ENCODE measurements around the gene RYK.

RYK gene

GRCh38 chr3:134252766-134253165 lies 2.1 kb upstream of the RYK start:
- Histone ChIP-seq H3K36me3 (ENCODE audit: insufficient read depth, low read length) (no peaks in the 10 kb centered on the region), H3K79me2 (ENCODE audit: insufficient read depth, low read length) (peaks cover 30% of the 10 kb centered on the region), H3K4me3 (ENCODE audit: low read depth in 1 of 2, low read length in 2 of 2) (no peak overlapping the region), H3K27ac (ENCODE audit: low read length) (no peak overlapping the region), H4K20me1 (ENCODE audit: insufficient read depth, low read length) (peaks cover 12% of the 10 kb centered on the region; the same call in 1 of the 2 replicates), H3K27me3 (ENCODE audit: insufficient read depth, low read length, poor library complexity) (no peaks in the 10 kb centered on the region), H3K4me2 (ENCODE audit: insufficient read depth, low read length) (no peak overlapping the region), H2AFZ (ENCODE audit: low read depth, low read length) (no peak overlapping the region), H3K4me1 (ENCODE audit: insufficient read depth, low read length) (peaks cover 45% of the 10 kb centered on the region), H3K9ac (ENCODE audit: low read depth, low read length) (no peak overlapping the region), H3K9me3 (ENCODE audit: insufficient read depth, low read length, severe bottlenecking) (no peaks in the 10 kb centered on the region)
- DNase-seq (no peak), ATAC-seq (ENCODE audit: insufficient read depth, low read depth) (no peak)
- no peak for TF ChIP-seq EZH2 (IDR thresholded peaks at IDR 0.05; ENCODE audit: borderline replicate concordance, low read depth, low read length, severe bottlenecking)
- TF ChIP-seq, protein P1, sequence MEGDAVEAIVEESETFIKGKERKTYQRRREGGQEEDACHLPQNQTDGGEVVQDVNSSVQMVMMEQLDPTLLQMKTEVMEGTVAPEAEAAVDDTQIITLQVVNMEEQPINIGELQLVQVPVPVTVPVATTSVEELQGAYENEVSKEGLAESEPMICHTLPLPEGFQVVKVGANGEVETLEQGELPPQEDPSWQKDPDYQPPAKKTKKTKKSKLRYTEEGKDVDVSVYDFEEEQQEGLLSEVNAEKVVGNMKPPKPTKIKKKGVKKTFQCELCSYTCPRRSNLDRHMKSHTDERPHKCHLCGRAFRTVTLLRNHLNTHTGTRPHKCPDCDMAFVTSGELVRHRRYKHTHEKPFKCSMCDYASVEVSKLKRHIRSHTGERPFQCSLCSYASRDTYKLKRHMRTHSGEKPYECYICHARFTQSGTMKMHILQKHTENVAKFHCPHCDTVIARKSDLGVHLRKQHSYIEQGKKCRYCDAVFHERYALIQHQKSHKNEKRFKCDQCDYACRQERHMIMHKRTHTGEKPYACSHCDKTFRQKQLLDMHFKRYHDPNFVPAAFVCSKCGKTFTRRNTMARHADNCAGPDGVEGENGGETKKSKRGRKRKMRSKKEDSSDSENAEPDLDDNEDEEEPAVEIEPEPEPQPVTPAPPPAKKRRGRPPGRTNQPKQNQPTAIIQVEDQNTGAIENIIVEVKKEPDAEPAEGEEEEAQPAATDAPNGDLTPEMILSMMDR (IDR thresholded peaks at IDR 0.05; ENCODE audit: borderline replicate concordance, extremely low read depth, low read length, poor library complexity, severe bottlenecking) = no peak

GRCh38 chr3:134251731-134252391 lies 1.2 kb upstream of the RYK start:
- Histone ChIP-seq H2AFZ (ENCODE audit: low read depth, low read length) (peak overlapping the region; percentile 41), H3K4me2 (ENCODE audit: insufficient read depth, low read length) (peak overlapping the region; percentile 75)

GRCh38 chr3:134249935-134250716 lies 533 bp downstream of the RYK start:
- Histone ChIP-seq H3K4me1 (ENCODE audit: insufficient read depth, low read length) (peaks cover 51% of the 10 kb centered on the region), H3K4me3 (ENCODE audit: low read depth in 1 of 2, low read length in 2 of 2) (peak overlapping the region; percentile 59 to 93), H3K27ac (ENCODE audit: low read length) (peak overlapping the region; percentile 23), H4K20me1 (ENCODE audit: insufficient read depth, low read length) (peaks cover 23% of the 10 kb centered on the region), H2AFZ (ENCODE audit: low read depth, low read length) (peak overlapping the region; percentile 79), H3K9me3 (ENCODE audit: insufficient read depth, low read length, severe bottlenecking) (no peaks in the 10 kb centered on the region), H3K79me2 (ENCODE audit: insufficient read depth, low read length) (peaks cover 56% of the 10 kb centered on the region), H3K9ac (ENCODE audit: low read depth, low read length) (peak overlapping the region; percentile 78), H3K4me2 (ENCODE audit: insufficient read depth, low read length) (peak overlapping the region; percentile 78), H3K36me3 (ENCODE audit: insufficient read depth, low read length) (no peaks in the 10 kb centered on the region), H3K27me3 (ENCODE audit: insufficient read depth, low read length, poor library complexity) (no peaks in the 10 kb centered on the region)
- DNase-seq = peak; percentile 38
- TF ChIP-seq, protein P1 (IDR thresholded peaks at IDR 0.05; ENCODE audit: borderline replicate concordance, extremely low read depth, low read length, poor library complexity, severe bottlenecking) = no peak
- TF ChIP-seq EZH2 (IDR thresholded peaks at IDR 0.05; ENCODE audit: borderline replicate concordance, low read depth, low read length, severe bottlenecking) = no peak
- peak; percentile 59 for ATAC-seq (ENCODE audit: insufficient read depth, low read depth)

More at GRCh38 chr3:134251731-134252391, 1.2 kb upstream of the RYK start:
- H4K20me1 ChIP-seq (ENCODE audit: insufficient read depth, low read length) = peaks cover 12% of the 10 kb centered on the region; the same call in 1 of the 2 replicates
- H3K4me3 ChIP-seq (ENCODE audit: low read depth in 1 of 2, low read length in 2 of 2) = no peak overlapping the region
- TF ChIP-seq, protein P1 (IDR thresholded peaks at IDR 0.05; ENCODE audit: borderline replicate concordance, extremely low read depth, low read length, poor library complexity, severe bottlenecking) = no peak
- TF ChIP-seq EZH2 (IDR thresholded peaks at IDR 0.05; ENCODE audit: borderline replicate concordance, low read depth, low read length, severe bottlenecking) = no peak
- no peaks in the 10 kb centered on the region for H3K27me3 ChIP-seq (ENCODE audit: insufficient read depth, low read length, poor library complexity)
- H3K36me3 ChIP-seq (ENCODE audit: insufficient read depth, low read length) = no peaks in the 10 kb centered on the region
- peaks cover 47% of the 10 kb centered on the region for H3K4me1 ChIP-seq (ENCODE audit: insufficient read depth, low read length)
- no peaks in the 10 kb centered on the region for H3K9me3 ChIP-seq (ENCODE audit: insufficient read depth, low read length, severe bottlenecking)
- H3K79me2 ChIP-seq (ENCODE audit: insufficient read depth, low read length) = peaks cover 39% of the 10 kb centered on the region
- H3K27ac ChIP-seq (ENCODE audit: low read length) = no peak overlapping the region
- H3K9ac ChIP-seq (ENCODE audit: low read depth, low read length) = no peak overlapping the region
- ATAC-seq (ENCODE audit: insufficient read depth, low read depth) = no peak
- no peak for DNase-seq
